ENCODE measurements around the gene TICRR. TPM values are rescaled to one million over a fixed set of nuclear protein-coding genes. Genes with fewer than 3 reads are reported as not detected.

The TICRR gene
- total RNA-seq, 1 experiment from 2014 or later = 45.2 TPM

DNA sequence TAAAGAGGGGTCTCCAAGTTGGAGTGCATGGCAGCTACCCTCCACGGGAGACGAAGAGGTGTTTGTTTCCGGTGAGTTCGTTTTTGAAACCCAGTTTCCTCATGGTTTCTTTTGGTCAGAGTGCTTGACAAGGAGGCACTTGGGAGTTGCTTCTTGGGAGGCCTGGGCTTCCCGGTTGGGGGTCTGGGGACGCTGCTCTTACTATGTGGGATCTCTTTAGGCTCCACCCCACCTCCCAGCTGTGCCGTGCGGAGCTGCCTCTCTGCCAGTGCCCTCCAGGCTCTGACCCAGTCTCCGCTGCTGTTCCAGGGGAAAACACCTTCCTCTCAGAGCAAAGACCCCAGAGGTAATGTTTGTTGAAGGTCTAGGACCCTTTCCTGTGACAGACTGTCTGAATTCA lies 50.4 kb downstream of the TICRR start:
- DNase-seq = no peak
- peaks cover 70% of the 10 kb centered on the region for H3K36me3 Mint-ChIP-seq (ENCODE audit: insufficient read depth, unreplicated experiment)
- no peak overlapping the region for H3K27ac Mint-ChIP-seq (ENCODE audit: unreplicated experiment)
- CTCF ChIA-PET = no interaction called here
- BruUV-seq (replicated peaks) = no TSS peak
- no peaks in the 10 kb centered on the region for H3K9me3 Mint-ChIP-seq (ENCODE audit: low read depth, unreplicated experiment)
- H3K4me1 Mint-ChIP-seq (ENCODE audit: low read depth, unreplicated experiment) = no peaks in the 10 kb centered on the region
- intact Hi-C loops (cut with micrococcal nuclease; ENCODE audit: unreplicated experiment) = no loop called here
- TF ChIP-seq CTCF (IDR thresholded peaks at IDR 0.05; ENCODE audit: unreplicated experiment) = no peak
- H3K27me3 Mint-ChIP-seq (ENCODE audit: unreplicated experiment) = no peaks in the 10 kb centered on the region
- H3K4me3 Mint-ChIP-seq (ENCODE audit: low read depth, unreplicated experiment) = no peak overlapping the region

DNA sequence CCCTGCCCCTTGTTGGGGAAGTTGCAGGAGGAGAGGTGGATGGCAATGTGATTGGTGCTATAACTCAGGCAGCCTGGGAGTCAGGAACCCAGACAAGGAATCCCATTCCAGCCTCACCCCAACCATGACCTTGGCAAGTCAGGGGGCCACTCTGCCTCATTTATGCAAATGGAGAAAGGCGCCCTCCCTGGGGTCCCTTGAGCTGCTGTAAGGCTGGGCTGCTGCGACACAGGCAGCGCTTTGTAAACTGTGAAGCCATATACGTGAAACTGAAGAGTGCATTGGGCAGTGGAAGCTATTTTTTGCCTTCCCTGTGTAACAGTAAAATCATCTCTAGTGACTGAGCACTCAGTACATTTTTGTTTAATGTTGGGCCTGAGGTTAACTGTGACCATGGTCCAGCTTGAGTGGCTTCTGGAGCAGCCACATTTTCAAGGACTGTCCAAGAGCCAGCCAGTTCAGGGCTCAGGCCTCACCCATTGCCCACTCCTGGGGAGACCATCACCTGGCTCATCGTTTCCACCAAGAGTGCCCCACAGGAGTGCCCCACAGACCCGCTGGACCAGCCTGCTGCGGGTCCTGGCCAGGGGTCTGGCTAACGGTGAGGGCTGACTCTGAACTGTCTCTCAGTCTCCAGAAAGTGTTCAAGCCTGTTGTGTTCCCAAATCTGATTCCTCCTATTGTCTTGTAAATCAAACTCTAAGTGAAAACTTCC lies 52.1 kb downstream of the TICRR start:
- Mint-ChIP-seq H3K36me3 (ENCODE audit: insufficient read depth, unreplicated experiment) (peaks cover 64% of the 10 kb centered on the region), H3K27ac (ENCODE audit: unreplicated experiment) (no peak overlapping the region), H3K27me3 (ENCODE audit: unreplicated experiment) (no peaks in the 10 kb centered on the region), H3K9me3 (ENCODE audit: low read depth, unreplicated experiment) (no peaks in the 10 kb centered on the region), H3K4me1 (ENCODE audit: low read depth, unreplicated experiment) (no peaks in the 10 kb centered on the region), H3K4me3 (ENCODE audit: low read depth, unreplicated experiment) (no peak overlapping the region)
- no peak for DNase-seq
- CTCF ChIA-PET = no interaction called here
- no peak for TF ChIP-seq CTCF (IDR thresholded peaks at IDR 0.05; ENCODE audit: unreplicated experiment)
- intact Hi-C loops (cut with micrococcal nuclease; ENCODE audit: unreplicated experiment) = no loop called here
- BruUV-seq (replicated peaks) = no TSS peak

DNA sequence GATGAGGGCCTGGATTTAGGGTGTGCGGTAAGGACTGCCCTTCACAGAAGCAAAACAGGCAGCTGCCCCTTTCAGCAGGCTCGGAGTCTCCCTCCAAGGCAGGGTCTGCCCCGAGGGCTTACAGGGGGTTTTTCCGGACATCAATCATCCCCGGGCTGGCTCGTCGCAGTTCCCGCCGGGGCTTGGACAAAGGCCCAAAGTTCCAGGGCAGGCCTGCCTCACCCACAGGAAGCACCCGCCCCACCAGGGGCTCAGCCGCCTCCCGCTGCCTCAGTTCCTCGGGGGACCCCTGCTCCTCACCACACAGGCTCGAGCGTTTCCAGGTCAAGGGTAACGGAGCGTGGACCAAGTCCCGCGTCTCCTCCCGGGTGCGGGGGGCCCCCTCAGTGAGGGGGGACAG lies 53.0 kb downstream of the TICRR start:
- DNase-seq = no peak
- Mint-ChIP-seq H3K36me3 (ENCODE audit: insufficient read depth, unreplicated experiment) (peaks cover 55% of the 10 kb centered on the region), H3K4me3 (ENCODE audit: low read depth, unreplicated experiment) (no peak overlapping the region), H3K4me1 (ENCODE audit: low read depth, unreplicated experiment) (no peaks in the 10 kb centered on the region), H3K27ac (ENCODE audit: unreplicated experiment) (no peak overlapping the region), H3K27me3 (ENCODE audit: unreplicated experiment) (no peaks in the 10 kb centered on the region), H3K9me3 (ENCODE audit: low read depth, unreplicated experiment) (no peaks in the 10 kb centered on the region)
- CTCF ChIA-PET = no interaction called here
- intact Hi-C loops (cut with micrococcal nuclease; ENCODE audit: unreplicated experiment) = no loop called here
- no TSS peak for BruUV-seq (replicated peaks)
- no peak for TF ChIP-seq CTCF (IDR thresholded peaks at IDR 0.05; ENCODE audit: unreplicated experiment)

DNA sequence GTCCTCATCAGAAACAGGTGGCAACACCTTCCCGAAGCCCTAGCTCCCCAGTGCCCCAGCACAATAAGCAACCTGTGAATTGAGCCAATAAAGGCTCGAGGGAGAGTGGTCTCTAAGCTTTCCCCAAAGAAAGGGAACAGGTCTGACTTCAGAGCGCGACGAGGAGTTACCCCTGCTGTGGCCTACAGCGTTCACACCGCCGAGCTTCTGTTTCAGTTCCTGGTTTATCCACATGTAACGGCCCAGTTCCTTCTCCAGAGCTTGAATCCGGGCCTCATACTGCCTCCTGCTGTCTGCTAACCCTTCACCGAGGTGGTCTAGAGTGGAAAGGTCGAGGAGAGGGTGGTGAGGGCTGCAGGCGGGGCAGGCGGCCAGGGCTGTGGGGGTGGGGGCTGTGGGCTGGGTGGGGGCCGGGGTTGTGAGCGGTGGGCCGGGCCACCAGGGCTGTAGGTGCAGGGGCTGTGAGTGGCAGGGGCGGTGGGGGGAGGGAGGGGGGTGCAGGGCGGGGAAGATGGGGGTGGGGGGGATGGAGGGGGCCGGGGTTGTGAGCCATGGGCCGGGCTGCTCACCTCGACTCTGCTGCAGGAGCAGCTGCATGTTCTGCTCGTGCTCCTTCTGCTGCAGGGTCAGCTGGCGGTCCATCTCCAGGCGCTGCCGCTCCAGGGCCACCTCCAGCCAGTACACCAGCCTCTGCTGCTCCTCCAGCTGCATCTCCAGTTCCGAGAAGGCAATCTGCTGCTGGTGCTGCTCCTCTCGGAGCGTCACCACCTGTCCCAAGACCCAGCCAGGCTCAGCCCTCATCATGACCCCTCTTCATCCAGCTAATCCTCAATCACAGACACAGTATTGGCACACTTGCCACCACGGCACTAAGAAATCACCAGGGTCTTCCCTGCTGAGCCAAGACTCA lies 53.8 kb downstream of the TICRR start:
- H3K27me3 Mint-ChIP-seq (ENCODE audit: unreplicated experiment) = no peaks in the 10 kb centered on the region
- H3K36me3 Mint-ChIP-seq (ENCODE audit: insufficient read depth, unreplicated experiment) = peaks cover 55% of the 10 kb centered on the region
- intact Hi-C loops (cut with micrococcal nuclease; ENCODE audit: unreplicated experiment) = no loop called here
- no peaks in the 10 kb centered on the region for H3K4me1 Mint-ChIP-seq (ENCODE audit: low read depth, unreplicated experiment)
- peaks cover 2% of the 10 kb centered on the region for H3K9me3 Mint-ChIP-seq (ENCODE audit: low read depth, unreplicated experiment)
- BruUV-seq (replicated peaks) = no TSS peak
- no peak overlapping the region for H3K4me3 Mint-ChIP-seq (ENCODE audit: low read depth, unreplicated experiment)
- CTCF ChIA-PET = no interaction called here
- TF ChIP-seq CTCF (IDR thresholded peaks at IDR 0.05; ENCODE audit: unreplicated experiment) = no peak
- no peak for DNase-seq
- no peak overlapping the region for H3K27ac Mint-ChIP-seq (ENCODE audit: unreplicated experiment)
